Measurements from ENCODE around the gene CPNE4.

CPNE4 gene

DNA sequence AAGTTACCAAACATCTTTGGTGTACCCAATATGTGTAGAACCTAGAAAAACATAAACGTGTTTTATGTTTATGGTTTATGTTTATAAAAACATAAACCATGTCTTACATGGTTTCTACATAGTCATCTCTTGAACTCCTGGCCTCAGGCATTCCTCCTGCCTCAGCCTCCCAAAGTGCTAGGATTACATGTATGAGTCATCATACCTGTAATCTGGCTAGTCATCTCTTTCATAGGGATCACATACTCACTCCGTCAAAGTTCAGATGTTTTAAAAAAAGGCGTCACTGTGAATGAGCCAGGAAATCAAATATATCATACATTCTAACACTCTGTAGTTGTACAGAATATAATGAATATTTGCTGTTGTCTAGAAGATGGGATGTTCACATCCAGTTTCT, 178.6 kb downstream of the CPNE4 start:
- DNase-seq = no peak

DNA sequence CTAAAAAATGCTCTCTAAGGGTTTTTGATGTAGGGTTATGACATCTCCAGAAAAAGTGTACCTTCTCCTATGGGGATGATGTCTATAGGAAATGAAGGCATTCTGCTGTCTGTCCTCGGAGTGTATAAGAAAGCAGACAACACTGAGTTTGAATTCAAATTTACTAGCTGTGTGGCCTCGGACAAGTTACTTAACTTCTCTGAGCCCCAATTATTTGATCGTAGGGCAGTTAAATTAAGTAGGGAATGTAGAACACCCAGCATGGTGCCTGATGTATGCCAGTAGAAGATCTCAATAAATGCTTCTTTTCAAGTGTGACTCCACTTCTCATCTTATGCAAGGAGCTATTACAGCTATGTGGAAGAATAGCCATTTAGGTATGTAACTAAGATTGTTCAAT, 184.6 kb downstream of the CPNE4 start:
- no peak for DNase-seq

DNA sequence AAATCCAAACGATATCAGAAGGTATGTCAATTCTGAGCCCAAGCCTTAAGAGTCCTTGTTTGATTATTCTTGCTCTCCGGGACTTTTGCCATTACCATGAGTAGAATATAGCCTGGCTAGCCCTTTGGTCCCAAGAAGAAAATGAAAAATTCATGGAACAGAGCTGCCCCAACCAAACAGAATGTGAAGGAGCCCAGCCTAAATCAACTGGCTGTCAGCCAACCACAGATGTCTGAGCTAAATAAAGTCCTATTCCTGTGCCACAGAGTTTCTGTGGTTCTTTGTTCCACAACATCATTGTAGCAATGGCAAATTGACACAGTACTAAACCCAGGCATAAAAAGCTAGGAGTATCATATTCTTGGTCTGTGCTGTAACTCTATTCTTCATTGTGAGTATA, 185.2 kb downstream of the CPNE4 start:
- no peak for DNase-seq

DNA sequence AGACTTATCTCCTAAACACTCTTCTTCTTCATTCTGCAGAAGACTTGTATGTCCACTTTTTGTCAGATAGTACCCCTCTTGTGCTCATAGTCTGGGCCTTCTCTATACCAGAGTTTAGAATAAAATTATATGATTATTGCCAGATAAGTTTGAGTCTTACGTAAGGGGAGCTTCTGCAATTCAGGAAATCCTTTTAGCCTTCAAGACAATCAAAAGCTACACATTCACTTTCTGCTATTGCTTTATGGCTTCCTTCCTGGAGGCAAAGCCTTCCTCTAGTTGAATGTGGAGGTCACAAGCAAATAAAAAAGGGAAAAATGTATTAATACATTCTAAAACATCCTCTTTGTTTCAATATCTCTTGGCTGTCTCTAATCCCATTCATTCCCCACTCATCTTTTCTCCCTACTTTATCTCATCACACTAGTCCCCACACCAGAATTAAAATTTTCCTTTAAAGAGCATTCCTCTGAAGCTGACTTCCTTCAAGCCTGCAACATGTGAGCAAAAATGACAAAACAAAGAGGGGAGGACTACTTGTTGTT, 186.8 kb downstream of the CPNE4 start:
- no peak for DNase-seq

DNA sequence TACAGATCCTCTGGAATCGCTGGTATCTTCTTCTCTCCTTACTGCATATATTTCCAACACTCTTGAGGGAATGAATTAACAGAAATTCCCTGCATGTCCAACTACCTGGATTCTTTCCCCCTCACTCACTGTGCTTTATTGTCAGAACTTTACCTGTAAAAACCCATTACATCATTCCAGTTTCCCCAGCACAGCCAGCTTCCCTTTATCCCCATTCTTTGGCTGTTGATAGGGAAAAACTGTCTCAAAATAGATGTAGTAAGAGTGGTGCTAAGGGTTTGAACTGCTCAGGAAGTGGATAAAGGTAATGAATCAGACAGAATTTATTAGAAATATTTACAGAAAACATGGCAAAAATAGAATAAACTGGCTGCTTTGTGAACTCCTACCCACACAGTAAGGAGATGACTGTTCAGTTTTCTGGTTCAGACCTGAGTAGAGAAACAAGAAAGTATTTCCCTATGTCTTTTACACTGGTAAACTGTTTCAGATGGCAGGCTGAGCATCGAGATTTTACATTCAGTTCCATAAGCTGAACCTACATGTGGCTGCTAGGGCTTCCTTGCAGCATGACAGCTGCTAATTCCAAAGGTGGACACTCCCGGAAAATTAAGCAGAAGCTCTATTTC, 188.4 kb downstream of the CPNE4 start:
- DNase-seq = no peak

DNA sequence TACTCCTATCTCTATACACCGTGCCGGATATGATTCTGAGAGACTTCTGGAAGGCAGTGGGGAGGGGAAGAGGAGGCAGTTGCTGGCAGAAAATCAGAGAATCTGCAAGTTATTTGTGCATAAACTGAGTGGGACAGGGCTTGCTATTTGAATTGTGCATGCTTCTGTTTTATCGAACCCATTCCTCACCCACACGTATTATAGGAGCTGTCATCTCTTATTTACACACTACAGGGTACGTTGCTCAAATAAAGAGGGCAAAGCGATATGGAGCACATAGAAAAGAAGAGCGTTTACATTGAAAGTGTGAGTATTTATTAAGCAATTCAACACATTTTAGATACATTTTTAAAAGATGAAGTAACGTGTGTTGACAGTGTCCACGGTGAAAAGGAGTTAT, 191.6 kb downstream of the CPNE4 start:
- DNase-seq = no peak

DNA sequence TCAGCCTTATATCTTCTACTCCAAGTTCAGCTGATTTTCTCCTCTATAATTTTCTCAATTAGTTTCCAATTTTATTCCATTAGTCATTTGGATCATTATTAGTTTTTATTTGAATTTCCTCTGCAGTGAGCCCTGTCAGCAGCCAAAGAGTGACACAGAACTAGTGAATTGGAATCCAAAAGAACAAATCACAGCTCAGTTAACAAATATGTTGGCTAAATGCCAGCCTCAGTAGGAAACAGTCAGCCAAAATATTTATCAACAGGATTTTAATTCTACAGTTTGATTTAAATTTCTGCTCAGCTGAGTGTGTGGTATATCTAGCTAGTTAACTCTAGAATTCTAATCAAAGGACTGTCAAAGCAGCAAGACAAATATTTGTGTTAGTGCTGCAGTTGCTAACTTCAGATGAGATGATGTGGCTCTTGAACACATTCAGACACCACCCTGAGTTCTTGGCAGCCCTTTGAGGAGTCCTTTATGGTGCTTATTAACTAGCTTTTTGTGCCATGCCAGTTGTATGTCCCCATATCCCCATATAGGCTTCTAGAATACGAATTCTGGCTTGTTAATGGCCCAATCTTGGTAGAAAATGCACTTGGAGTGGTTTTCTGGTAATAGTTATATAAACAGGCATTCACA, 194.5 kb downstream of the CPNE4 start:
- DNase-seq = no peak

DNA sequence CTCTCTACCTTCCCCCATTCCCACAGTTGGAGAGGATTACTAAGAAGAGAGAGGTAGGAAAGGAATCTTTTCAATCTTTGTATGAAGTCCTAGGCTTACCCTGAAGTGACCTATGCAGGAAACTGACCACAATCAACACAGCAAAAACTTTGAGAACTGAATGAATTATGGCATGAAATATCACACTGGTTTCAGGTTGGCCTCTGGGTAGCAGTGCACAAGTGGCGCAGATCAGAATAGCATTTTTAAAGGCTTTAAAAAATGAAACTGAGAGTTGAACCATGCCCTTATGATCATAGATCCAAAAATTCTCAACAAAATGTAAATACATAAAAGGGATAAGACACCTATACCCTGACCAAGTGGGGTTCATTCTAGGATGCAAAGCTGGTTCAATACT, 198.9 kb downstream of the CPNE4 start:
- no peak for DNase-seq

DNA sequence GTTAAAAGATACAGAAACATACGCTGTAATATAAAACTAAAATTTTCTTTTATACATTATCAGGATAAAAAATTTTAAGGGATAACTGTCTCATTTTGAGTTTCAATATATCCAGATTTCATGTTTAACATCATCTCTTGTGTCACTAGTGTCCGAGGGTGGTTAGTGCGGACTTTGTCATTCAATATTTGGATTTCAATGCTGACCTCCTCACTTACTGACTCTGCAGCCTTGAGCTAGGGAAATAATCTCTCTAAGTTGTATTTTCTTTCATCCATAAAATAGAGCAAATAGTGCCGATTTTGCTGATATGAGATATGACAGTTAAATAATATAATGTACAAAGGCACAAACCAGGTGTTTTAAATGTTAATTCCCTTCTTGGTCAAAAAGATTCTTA, 203.2 kb downstream of the CPNE4 start:
- no peak for DNase-seq

DNA sequence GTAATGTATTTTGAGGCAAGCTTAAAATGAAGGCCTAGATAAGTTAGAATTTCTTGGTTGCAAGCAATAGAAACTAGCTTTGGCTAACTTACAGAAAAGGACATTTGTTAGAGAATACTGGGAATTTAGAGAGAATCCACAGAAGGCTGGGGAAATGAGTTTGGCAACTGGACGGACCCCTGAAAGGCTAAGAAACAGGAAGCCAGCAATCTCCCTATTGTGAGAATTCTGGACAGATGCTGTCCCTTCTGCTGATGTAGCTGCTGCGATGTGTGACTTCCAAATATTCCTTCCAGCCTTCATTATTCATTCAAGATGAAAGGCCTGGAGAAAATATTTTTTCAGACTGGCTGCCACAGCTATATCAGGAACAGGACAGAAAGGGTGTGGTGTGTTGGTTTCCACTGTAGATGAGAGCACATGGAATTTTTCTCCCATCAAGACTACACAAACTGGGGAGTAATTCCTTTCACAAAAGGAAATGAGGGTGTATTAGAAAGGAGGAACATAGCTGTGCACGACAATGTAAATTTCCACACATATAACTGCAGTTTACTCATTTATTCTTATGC, 213.5 kb downstream of the CPNE4 start:
- DNase-seq = no peak

DNA sequence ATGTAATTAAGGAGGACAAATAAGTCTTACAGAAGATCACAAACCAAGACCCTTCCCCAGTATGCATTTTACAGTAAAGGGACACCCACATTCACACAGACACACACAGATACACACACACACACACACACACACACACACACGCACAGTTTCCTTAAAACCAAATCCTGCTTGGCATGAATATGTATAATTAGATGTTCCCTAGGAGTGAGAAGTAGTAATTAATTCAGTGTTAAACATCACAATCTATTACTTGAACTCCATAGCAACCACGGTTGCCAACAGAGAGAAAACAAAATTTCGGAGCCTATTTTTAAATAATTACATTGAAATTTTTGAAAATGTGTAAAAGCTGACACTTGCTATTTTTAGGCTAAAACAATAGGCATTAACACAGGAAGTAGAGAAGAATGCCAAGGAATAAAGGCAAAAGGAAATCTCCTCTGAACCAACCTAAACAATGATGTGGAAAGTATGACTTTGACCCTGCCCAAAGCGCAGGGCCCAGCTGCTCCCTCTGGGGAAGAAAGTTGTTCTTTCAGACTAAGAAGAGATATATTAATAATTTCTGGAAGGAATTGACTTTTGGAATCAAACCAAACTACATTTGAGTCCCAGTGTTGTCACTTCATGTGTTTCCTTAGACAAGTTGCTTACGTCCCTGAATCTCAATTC, 215.3 kb downstream of the CPNE4 start:
- DNase-seq = no peak

DNA sequence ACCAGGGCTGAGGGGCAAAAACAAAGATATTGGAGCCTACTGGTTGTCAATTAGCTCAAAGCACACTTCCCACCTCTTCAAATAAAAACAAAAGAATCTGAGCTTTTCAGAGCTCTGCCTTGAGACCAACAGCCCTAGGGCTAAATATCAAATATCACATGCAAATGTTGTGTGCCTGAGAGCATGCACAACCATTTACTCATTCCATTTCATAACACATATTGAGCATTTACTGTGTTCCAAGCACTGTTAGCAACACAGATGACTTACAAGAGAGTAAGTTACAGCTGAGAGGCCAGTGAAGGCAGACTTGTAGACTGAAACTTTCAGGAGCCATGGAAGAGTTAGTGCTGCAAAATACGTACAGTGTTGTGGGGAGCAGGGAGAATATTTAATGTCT, 222.4 kb downstream of the CPNE4 start:
- DNase-seq = no peak

DNA sequence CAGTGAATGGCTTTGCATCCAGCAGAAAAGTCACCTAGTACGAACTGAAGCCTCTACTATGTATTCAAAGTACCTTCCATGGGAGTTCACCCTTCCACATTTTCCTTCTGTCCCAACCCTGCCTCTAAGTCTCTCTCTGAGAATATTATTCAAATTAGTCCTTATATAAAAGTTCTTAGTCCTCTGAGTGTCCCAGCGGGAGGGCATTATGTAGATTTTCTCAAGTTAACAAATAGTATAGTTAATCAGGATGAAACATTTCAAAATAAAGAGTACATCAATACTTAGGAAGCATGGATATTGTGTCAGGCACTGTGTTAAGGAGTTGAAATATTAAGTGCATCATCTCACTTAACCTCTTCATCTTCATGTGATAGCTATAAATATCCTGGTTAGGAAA, 223.3 kb downstream of the CPNE4 start:
- DNase-seq = no peak

DNA sequence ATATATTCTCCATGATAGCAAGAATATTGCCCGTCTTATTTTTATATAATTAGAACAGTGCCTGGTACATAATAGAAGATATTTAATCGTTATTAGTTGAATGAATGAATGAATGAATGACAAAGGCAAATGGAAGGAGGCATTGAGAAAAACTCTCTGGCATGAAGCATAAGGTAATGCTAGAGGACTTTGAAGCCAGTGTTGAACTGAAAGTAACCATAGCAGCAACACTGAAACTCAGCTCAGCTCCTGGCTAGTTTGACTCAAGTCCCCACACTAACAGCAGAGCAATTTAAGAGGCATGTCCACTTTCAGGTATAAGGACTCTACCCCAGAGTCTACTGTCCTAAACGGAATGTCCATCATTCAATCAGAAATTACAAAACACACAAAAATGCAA, 227.0 kb downstream of the CPNE4 start:
- DNase-seq = no peak

DNA sequence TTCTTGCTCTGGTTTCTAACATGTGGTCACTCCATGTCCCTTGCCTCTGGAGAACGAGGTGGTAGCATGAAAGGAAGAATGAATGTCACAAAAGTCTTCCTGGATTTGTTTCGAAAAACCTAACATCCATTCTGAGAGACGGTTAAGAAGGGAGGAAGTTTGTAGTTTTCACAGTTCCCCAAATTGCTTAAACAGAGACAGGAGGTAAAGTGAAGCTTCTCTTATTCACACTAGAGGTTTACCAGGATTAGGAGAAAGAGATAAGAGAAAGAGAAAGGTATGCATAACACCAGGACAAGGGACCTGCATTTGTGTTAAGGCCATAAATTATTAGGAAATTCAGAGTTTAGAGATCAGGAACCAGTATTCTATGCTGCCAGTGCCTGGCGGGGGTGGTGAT, 228.1 kb downstream of the CPNE4 start:
- DNase-seq = no peak

DNA sequence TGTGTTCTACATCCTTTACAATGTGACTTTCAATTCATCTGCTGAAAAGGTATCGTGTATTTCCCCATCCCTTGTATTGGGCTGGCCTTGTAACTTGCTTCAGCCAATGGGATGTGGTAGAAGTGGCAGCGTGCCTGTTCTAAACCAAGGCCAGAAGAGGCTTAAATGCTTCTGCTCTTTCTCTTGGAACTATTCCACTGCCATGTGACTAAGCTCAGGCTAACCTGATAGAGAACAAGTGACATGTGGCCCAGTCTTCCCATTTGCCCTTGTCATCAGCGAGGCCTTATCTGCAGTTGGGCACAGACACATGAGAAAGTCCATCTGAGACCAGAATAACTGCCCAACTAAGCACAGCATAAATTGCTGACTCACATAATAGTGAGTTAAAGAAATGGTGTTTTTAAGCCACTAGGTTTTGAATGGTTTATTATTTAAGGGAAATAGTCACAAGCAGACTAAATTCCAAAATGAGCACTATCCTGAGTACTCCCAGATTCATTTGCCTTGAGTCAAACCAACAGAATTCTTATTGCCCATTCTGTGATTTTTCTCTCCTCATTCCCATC, 230.2 kb downstream of the CPNE4 start:
- no peak for DNase-seq

DNA sequence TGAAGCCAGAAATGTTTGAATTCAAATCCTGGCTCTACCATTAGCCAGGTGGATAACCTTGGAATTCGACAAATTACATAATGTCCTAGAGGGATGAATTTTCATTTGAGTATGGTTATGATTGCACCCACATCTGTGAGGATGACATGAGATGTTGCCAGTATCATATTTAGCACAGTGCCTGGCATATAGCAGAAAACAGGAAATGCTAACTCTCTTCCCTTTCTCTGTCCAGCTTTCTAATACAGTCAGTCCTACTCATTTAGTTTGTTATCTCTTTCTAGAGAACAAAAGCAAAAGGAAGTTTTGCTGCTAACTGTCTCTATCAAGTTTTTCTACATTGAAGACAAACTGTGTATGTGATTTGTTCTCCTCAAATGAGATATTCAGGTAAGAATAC, 231.7 kb downstream of the CPNE4 start:
- no peak for DNase-seq

DNA sequence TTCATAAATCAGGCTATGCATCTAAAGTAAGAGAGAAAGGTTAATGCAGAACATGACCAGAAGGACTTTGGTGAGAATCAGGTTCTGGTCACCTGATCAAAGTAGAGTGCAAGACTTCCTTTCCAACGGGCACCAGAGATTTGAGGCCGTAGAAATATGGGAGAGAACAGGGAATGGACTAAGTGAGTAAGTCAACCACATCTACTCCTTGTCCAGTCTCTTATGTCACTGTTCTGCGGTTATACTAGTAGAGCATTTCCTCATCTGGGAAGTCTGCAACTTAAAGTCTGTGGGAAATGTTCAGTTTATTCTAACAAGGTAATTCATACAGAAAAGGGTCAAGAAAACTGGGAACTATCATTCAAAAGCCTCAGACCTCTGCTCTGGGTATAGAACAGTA, 232.8 kb downstream of the CPNE4 start:
- DNase-seq = no peak

DNA sequence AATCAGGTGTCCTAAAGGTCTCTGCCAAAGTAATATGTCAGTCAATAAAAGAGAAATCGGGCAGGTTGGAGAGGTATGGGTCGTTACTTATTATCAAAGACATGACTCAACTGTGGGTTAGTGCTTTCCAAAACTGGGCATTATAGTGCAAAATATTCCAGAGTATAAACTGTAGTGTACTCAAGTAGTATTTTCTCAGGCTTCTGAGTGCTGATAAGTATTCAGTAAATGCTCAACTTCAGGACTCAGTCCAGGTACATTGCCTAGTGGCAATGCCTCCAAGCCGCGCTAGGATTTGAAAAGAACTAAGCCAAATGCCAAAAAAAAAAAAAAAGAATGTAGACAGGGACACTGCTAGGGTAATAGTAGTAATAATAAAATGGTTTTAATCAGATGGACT, 233.2 kb downstream of the CPNE4 start:
- DNase-seq = no peak

DNA sequence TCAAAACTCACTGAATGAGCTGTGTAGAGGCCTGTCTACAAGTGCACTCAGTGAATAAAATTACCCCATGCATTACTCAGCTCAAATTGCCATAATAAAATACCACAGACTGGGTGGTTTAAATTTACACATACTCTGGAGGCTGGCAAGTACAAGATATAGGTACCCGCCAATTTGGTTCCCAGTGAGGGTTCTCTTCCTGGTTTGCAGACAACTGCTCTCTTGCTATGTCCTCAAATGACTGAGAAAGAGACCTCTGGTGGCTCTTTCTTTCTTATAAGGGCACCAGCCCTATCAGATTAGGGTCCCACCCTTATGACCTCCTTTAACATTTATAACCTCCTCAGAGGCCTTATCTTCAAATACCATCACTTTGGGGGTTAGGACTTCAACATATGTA, 237.0 kb downstream of the CPNE4 start:
- DNase-seq = no peak

DNA sequence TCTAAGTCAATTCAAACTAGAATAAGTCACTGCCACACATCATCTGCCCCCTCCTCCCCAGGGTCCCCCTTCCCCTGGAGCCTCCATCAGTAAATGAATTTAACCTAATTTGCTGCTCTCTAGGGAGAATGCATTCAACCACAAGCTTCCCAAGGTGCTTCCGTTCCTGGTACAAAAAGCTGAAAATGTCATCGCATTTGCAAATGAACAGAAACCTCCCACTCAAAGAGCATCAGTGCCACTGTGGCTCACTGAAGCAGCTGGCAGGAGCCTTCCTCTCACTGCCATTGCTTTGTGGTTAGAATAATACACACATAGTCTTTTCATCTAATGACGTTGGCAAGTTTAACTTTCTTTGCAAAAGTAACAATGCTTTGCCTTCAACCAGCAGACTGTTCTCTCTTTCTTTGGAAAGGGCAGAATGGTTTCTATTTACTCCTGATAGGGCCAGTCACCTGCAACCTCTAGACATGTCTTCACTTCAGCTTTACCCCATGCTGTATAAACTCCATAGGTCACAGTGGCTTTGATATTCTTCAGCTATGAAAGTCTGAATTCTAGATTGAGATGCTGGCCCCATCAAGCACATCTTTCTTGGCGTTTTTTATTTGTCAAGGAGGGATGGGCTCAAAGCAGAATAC, 238.1 kb downstream of the CPNE4 start:
- DNase-seq = no peak

DNA sequence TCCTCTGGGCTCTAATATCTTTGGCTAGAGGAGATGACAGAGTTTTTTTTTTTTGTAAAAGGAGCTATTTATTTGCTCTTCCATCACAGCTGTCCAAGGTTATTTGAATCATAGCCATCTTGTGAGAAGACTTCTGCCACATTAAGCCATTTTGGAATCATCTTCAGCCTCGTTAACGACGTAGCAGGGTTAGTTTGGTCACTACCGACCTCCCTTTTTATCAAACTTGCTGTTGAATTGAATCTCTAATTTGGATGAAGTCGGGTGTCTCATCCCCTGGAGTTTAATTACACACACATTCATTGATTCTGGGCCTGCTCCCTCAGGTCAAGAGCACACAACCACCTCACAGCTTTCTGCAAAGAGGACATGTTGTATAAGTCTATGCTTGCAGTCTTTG, 238.7 kb downstream of the CPNE4 start:
- no peak for DNase-seq

DNA sequence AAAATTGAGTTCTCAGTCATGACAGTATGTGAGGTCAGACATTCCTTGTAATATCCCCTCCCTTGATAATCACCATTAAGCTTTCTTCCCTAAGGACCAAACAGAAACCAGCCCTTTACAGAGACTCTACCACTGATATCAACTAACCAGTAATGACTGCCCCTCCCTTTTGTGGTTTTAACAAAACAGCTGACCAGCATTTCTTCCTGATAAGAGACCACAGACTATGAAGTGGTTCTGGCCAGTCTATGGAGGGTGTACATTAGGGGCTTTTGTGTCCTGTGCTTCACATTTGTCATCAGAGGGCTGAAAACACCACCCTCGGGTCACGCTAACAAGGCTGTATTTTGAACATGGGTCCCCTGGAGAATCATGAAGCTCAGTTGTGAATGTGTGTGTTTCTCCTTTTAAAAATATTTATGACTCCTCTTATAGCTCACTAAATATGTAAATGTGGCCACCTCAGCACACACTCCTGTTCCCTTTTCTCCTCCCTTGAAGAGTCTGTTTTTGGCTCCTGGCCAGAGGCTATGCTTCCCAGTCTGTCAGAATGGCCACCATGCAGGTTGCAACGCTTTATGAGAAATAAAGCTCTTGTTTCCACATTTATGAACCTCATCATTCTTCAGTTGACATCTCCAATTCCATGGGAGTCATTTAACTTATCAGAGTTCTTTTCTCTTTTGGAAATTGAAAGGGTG, 239.3 kb downstream of the CPNE4 start:
- DNase-seq = no peak
